ENCODE data around the gene SUMO2.

Gene SUMO2

DNA sequence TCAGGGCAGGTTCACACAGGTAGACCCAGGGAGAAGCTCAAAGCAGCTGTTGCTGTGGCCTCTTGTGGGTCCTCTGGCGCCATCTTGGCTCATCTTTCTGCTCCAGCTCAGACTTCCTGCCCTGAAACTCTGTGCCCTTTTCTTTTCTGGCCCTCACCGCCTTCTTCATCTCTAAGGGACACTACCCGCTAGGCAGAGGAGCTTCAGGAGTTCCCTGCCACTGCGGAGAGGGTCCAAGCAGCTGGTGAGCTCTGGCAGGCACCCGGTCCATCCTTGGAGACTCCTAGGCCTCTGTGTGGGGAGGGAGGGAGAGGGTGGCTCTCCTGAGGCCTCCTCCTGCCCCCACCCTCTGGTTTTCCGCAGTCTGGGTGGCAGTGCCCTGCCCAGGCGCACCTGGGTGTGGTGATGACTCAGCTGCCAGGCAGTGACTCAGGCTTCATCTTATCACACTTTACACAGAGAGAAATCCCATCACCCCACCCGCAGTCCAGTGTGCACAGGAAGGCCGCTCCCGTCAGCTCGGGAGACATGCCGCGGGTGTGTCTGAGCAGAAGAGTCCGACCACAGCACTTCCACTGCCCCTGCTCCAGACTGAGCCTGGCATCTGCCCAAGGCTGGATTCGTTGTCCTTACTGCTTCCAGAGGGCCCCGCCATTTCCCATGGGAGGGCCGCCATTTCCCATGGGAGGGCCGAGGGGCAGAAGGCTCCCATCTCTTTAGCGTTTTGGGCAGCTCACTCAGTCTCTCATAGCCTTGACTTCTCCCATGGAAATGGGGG, 58.5 kb downstream of the SUMO2 start:
- DNase-seq (ENCODE audit: low spot score), result peak; percentile 81

GRCh38 chr17:75118307-75118706, 64.5 kb downstream of the SUMO2 start:
- DNase-seq (ENCODE audit: low spot score), result no peak

- DNase-seq (ENCODE audit: low spot score), result no peak
Observed at GRCh38 chr17:75116737-75117136, 66.0 kb downstream of the SUMO2 start.
